Measurements from ENCODE around the gene SPG21. TPM values are rescaled to one million over a fixed set of nuclear protein-coding genes. Genes with fewer than 3 reads are reported as not detected.

SPG21 gene
- total and polyA plus RNA-seq, 2 of the 13 experiments (the other 11 are each of a cell fraction or from before 2014, with no cell fraction given), result 36.7 to 42.4 TPM

GRCh38 chr15:64989416-64990167 is at the start of gene SPG21 (continued):
- no peak for TF ChIP-seq ZSCAN25 (CRISPR knock-in tag; IDR thresholded peaks at IDR 0.05)
- 0 out of 2 replicates have a peak, but pooled peaks have one; percentile 18 for TF ChIP-seq FOXC1 (CRISPR knock-in tag; IDR thresholded peaks at IDR 0.05; ENCODE audit: borderline replicate concordance)
- TF ChIP-seq FOXM1 (CRISPR knock-in tag; IDR thresholded peaks at IDR 0.05), result no peak
- TF ChIP-seq ZNF33B (CRISPR knock-in tag; IDR thresholded peaks at IDR 0.05), result no peak
- TF ChIP-seq GMEB1 (CRISPR knock-in tag; IDR thresholded peaks at IDR 0.05; ENCODE audit: borderline replicate concordance), result peak; percentile 93
- TF ChIP-seq NFATC3 (CRISPR knock-in tag; IDR thresholded peaks at IDR 0.05), result no peak
- peak; percentile 75; the same call in 1 of the 2 replicates for TF ChIP-seq BRD4 (CRISPR knock-in tag; IDR thresholded peaks at IDR 0.05)
- TF ChIP-seq BHLHE40 (IDR thresholded peaks at IDR 0.05; ENCODE audit: low read length), result peak; percentile 86
- TF ChIP-seq YY1 (IDR thresholded peaks at IDR 0.05; ENCODE audit: insufficient read depth, insufficient replicate concordance, low read depth, low read length), result peak; percentile 70
- TF ChIP-seq GZF1 (CRISPR knock-in tag; IDR thresholded peaks at IDR 0.05), result 0 out of 2 replicates have a peak, but pooled peaks have one; percentile 7
- TF ChIP-seq SPEN (CRISPR knock-in tag; IDR thresholded peaks at IDR 0.05; ENCODE audit: low read depth), result peak; percentile 52; the same call in 1 of the 2 replicates
- TF ChIP-seq SIN3A (IDR thresholded peaks at IDR 0.05; ENCODE audit: borderline replicate concordance, low read depth, low read length), result peak; percentile 69; the same call in 1 of the 2 replicates
- peak; percentile 87 for TF ChIP-seq CHD2 (IDR thresholded peaks at IDR 0.05; ENCODE audit: low read depth, low read length)
- TF ChIP-seq ZNF12 (CRISPR knock-in tag; IDR thresholded peaks at IDR 0.05), result no peak
- TF ChIP-seq MTA1 (CRISPR knock-in tag; IDR thresholded peaks at IDR 0.05; ENCODE audit: borderline replicate concordance), result peak; percentile 85; the same call in 1 of the 2 replicates
- 0 out of 2 replicates have a peak, but pooled peaks have one; percentile 44 for TF ChIP-seq ZNF766 (CRISPR knock-in tag; IDR thresholded peaks at IDR 0.05; ENCODE audit: borderline replicate concordance)
- peak; percentile 87; the same call in 1 of the 2 replicates for TF ChIP-seq ZNF253 (CRISPR knock-in tag; IDR thresholded peaks at IDR 0.05; ENCODE audit: borderline replicate concordance)
- peak; percentile 82 for TF ChIP-seq RBFOX2 (IDR thresholded peaks at IDR 0.05; ENCODE audit: low read depth, low read length)
- TF ChIP-seq ZNF142 (CRISPR knock-in tag; IDR thresholded peaks at IDR 0.05), result 0 out of 2 replicates have a peak, but pooled peaks have one; percentile 24
- TF ChIP-seq SP1 (IDR thresholded peaks at IDR 0.05), result no peak
- TF ChIP-seq SP1 (CRISPR knock-in tag; IDR thresholded peaks at IDR 0.05), result peak; percentile 86
- TF ChIP-seq MED1 (CRISPR knock-in tag; IDR thresholded peaks at IDR 0.05), result peak; percentile 63
- 0 out of 2 replicates have a peak, but pooled peaks have one; percentile 45 for TF ChIP-seq YEATS2 (CRISPR knock-in tag; IDR thresholded peaks at IDR 0.05; ENCODE audit: borderline replicate concordance)
- TF ChIP-seq RBM22 (optimal IDR thresholded peaks at IDR 0.05; ENCODE audit: low read length), result peak; percentile 35
